ENCODE results near the gene INPP4B.

INPP4B gene

GRCh38 chr4:142316913-142317312 lies 529.2 kb downstream of the INPP4B start:
- Histone ChIP-seq H3K4me1 (ENCODE audit: insufficient read depth, low read length) (peaks cover 10% of the 10 kb centered on the region), H3K27me3 (ENCODE audit: insufficient read depth, low read length) (no peaks in the 10 kb centered on the region), H3K4me3 (ENCODE audit: low read length) (no peak overlapping the region), H2AFZ (ENCODE audit: low read depth, low read length) (no peak overlapping the region), H3K36me3 (ENCODE audit: insufficient read depth, low read length) (no peaks in the 10 kb centered on the region), H3K9me3 (ENCODE audit: low read length) (no peaks in the 10 kb centered on the region)

GRCh38 chr4:142316025-142316424 lies 530.1 kb downstream of the INPP4B start:
- Histone ChIP-seq H3K9me3 (ENCODE audit: low read length) (no peaks in the 10 kb centered on the region), H3K4me1 (ENCODE audit: insufficient read depth, low read length) (peaks cover 10% of the 10 kb centered on the region), H3K4me3 (ENCODE audit: low read length) (no peak overlapping the region), H2AFZ (ENCODE audit: low read depth, low read length) (no peak overlapping the region), H3K36me3 (ENCODE audit: insufficient read depth, low read length) (no peaks in the 10 kb centered on the region), H3K27me3 (ENCODE audit: insufficient read depth, low read length) (no peaks in the 10 kb centered on the region)

GRCh38 chr4:142314686-142315085 lies 531.4 kb downstream of the INPP4B start:
- Histone ChIP-seq H2AFZ (ENCODE audit: low read depth, low read length) (no peak overlapping the region), H3K4me3 (ENCODE audit: low read length) (no peak overlapping the region), H3K27me3 (ENCODE audit: insufficient read depth, low read length) (no peaks in the 10 kb centered on the region), H3K4me1 (ENCODE audit: insufficient read depth, low read length) (peaks cover 10% of the 10 kb centered on the region), H3K36me3 (ENCODE audit: insufficient read depth, low read length) (no peaks in the 10 kb centered on the region), H3K9me3 (ENCODE audit: low read length) (no peaks in the 10 kb centered on the region)

- peaks cover 10% of the 10 kb centered on the region for H3K4me1 ChIP-seq (ENCODE audit: insufficient read depth, low read length)
- no peak overlapping the region for H3K4me3 ChIP-seq (ENCODE audit: low read length)
- no peak overlapping the region for H2AFZ ChIP-seq (ENCODE audit: low read depth, low read length)
- no peaks in the 10 kb centered on the region for H3K27me3 ChIP-seq (ENCODE audit: insufficient read depth, low read length)
- no peaks in the 10 kb centered on the region for H3K36me3 ChIP-seq (ENCODE audit: insufficient read depth, low read length)
- no peaks in the 10 kb centered on the region for H3K9me3 ChIP-seq (ENCODE audit: low read length)
Measured at GRCh38 chr4:142314247-142314646, 531.9 kb downstream of the INPP4B start.

GRCh38 chr4:142312391-142312790 lies 533.7 kb downstream of the INPP4B start:
- no peaks in the 10 kb centered on the region for H3K36me3 ChIP-seq (ENCODE audit: insufficient read depth, low read length)
- no peaks in the 10 kb centered on the region for H3K9me3 ChIP-seq (ENCODE audit: low read length)
- H3K4me3 ChIP-seq (ENCODE audit: low read length), result no peak overlapping the region
- H3K27me3 ChIP-seq (ENCODE audit: insufficient read depth, low read length), result no peaks in the 10 kb centered on the region
- H3K4me1 ChIP-seq (ENCODE audit: insufficient read depth, low read length), result no peaks in the 10 kb centered on the region
- H2AFZ ChIP-seq (ENCODE audit: low read depth, low read length), result no peak overlapping the region

- H3K36me3 ChIP-seq (ENCODE audit: insufficient read depth, low read length), result no peaks in the 10 kb centered on the region
- no peaks in the 10 kb centered on the region for H3K27me3 ChIP-seq (ENCODE audit: insufficient read depth, low read length)
- no peaks in the 10 kb centered on the region for H3K4me1 ChIP-seq (ENCODE audit: insufficient read depth, low read length)
- no peak overlapping the region for H2AFZ ChIP-seq (ENCODE audit: low read depth, low read length)
- no peak overlapping the region for H3K4me3 ChIP-seq (ENCODE audit: low read length)
- H3K9me3 ChIP-seq (ENCODE audit: low read length), result no peaks in the 10 kb centered on the region
Measured at GRCh38 chr4:142311916-142312315, 534.2 kb downstream of the INPP4B start.

- Histone ChIP-seq H3K36me3 (ENCODE audit: insufficient read depth, low read length) (no peaks in the 10 kb centered on the region), H3K4me3 (ENCODE audit: low read length) (no peak overlapping the region), H3K4me1 (ENCODE audit: insufficient read depth, low read length) (no peaks in the 10 kb centered on the region), H3K27me3 (ENCODE audit: insufficient read depth, low read length) (no peaks in the 10 kb centered on the region), H3K9me3 (ENCODE audit: low read length) (no peaks in the 10 kb centered on the region), H2AFZ (ENCODE audit: low read depth, low read length) (no peak overlapping the region)
Measured at GRCh38 chr4:142309772-142310171, 536.3 kb downstream of the INPP4B start.

- H3K27me3 ChIP-seq (ENCODE audit: insufficient read depth, low read length), result no peaks in the 10 kb centered on the region
- no peaks in the 10 kb centered on the region for H3K36me3 ChIP-seq (ENCODE audit: insufficient read depth, low read length)
- no peaks in the 10 kb centered on the region for H3K4me1 ChIP-seq (ENCODE audit: insufficient read depth, low read length)
- no peak overlapping the region for H2AFZ ChIP-seq (ENCODE audit: low read depth, low read length)
- no peaks in the 10 kb centered on the region for H3K9me3 ChIP-seq (ENCODE audit: low read length)
- no peak overlapping the region for H3K4me3 ChIP-seq (ENCODE audit: low read length)
Measured at GRCh38 chr4:142307857-142308256, 538.2 kb downstream of the INPP4B start.

- H3K36me3 ChIP-seq (ENCODE audit: insufficient read depth, low read length), result no peaks in the 10 kb centered on the region
- no peaks in the 10 kb centered on the region for H3K27me3 ChIP-seq (ENCODE audit: insufficient read depth, low read length)
- H3K9me3 ChIP-seq (ENCODE audit: low read length), result no peaks in the 10 kb centered on the region
- peaks cover 3% of the 10 kb centered on the region for H3K4me1 ChIP-seq (ENCODE audit: insufficient read depth, low read length)
- H2AFZ ChIP-seq (ENCODE audit: low read depth, low read length), result no peak overlapping the region
- no peak overlapping the region for H3K4me3 ChIP-seq (ENCODE audit: low read length)
Measured at GRCh38 chr4:142297313-142297712, 548.8 kb downstream of the INPP4B start.

GRCh38 chr4:142293536-142293935 lies 552.6 kb downstream of the INPP4B start:
- no peak overlapping the region for H3K4me3 ChIP-seq (ENCODE audit: low read length)
- H3K36me3 ChIP-seq (ENCODE audit: insufficient read depth, low read length), result no peaks in the 10 kb centered on the region
- H3K4me1 ChIP-seq (ENCODE audit: insufficient read depth, low read length), result no peaks in the 10 kb centered on the region
- no peak overlapping the region for H2AFZ ChIP-seq (ENCODE audit: low read depth, low read length)
- no peaks in the 10 kb centered on the region for H3K27me3 ChIP-seq (ENCODE audit: insufficient read depth, low read length)
- no peaks in the 10 kb centered on the region for H3K9me3 ChIP-seq (ENCODE audit: low read length)

GRCh38 chr4:142292231-142292630 lies 553.9 kb downstream of the INPP4B start:
- Histone ChIP-seq H3K27me3 (ENCODE audit: insufficient read depth, low read length) (no peaks in the 10 kb centered on the region), H3K4me1 (ENCODE audit: insufficient read depth, low read length) (no peaks in the 10 kb centered on the region), H3K9me3 (ENCODE audit: low read length) (no peaks in the 10 kb centered on the region), H2AFZ (ENCODE audit: low read depth, low read length) (no peak overlapping the region), H3K36me3 (ENCODE audit: insufficient read depth, low read length) (no peaks in the 10 kb centered on the region), H3K4me3 (ENCODE audit: low read length) (no peak overlapping the region)

GRCh38 chr4:142291299-142292050 lies 554.6 kb downstream of the INPP4B start:
- Histone ChIP-seq H3K9me3 (ENCODE audit: low read length) (no peaks in the 10 kb centered on the region), H3K36me3 (ENCODE audit: insufficient read depth, low read length) (no peaks in the 10 kb centered on the region), H3K27me3 (ENCODE audit: insufficient read depth, low read length) (no peaks in the 10 kb centered on the region), H3K4me1 (ENCODE audit: insufficient read depth, low read length) (no peaks in the 10 kb centered on the region), H3K4me3 (ENCODE audit: low read length) (no peak overlapping the region), H2AFZ (ENCODE audit: low read depth, low read length) (no peak overlapping the region)

GRCh38 chr4:142287371-142287770 lies 558.7 kb downstream of the INPP4B start:
- Histone ChIP-seq H3K4me1 (ENCODE audit: insufficient read depth, low read length) (no peaks in the 10 kb centered on the region), H3K4me3 (ENCODE audit: low read length) (no peak overlapping the region), H3K36me3 (ENCODE audit: insufficient read depth, low read length) (no peaks in the 10 kb centered on the region), H3K9me3 (ENCODE audit: low read length) (no peaks in the 10 kb centered on the region), H2AFZ (ENCODE audit: low read depth, low read length) (no peak overlapping the region), H3K27me3 (ENCODE audit: insufficient read depth, low read length) (no peaks in the 10 kb centered on the region)

GRCh38 chr4:142285222-142285583 lies 560.9 kb downstream of the INPP4B start:
- no peak overlapping the region for H3K4me3 ChIP-seq (ENCODE audit: low read length)

More at GRCh38 chr4:142285222-142285583, 560.9 kb downstream of the INPP4B start:
- Histone ChIP-seq H3K36me3 (ENCODE audit: insufficient read depth, low read length) (no peaks in the 10 kb centered on the region), H2AFZ (ENCODE audit: low read depth, low read length) (no peak overlapping the region), H3K4me1 (ENCODE audit: insufficient read depth, low read length) (no peaks in the 10 kb centered on the region), H3K9me3 (ENCODE audit: low read length) (no peaks in the 10 kb centered on the region), H3K27me3 (ENCODE audit: insufficient read depth, low read length) (no peaks in the 10 kb centered on the region)
